Breast epithelium (tissue), 3 donors: ENCODE results near the gene ZNF808.
"Not testable (repeated sequence)": the region's sequence is repeated elsewhere in the genome, so short reads cannot be mapped to it uniquely, and the experiment has no call there.

Experiments used
- POLR2A ChIP-seq: fragments of 450-650 bp; IDR thresholded peaks from one replicate; pipeline ENCODE4 v1.6.1; 2016; ENCODE audit warnings: antibody characterized with exemption, mild to moderate bottlenecking, moderate library complexity
- POLR2AphosphoS5 ChIP-seq, 3 donors: sonication (generic); formaldehyde crosslinking; IDR thresholded peaks; one replicate each; pipeline ENCODE4 v1.6.1; 2017; ENCODE audit warnings: antibody characterized with exemption in 3 of 3
- TF ChIP-seq, protein P1 (sequence below), 3 donors: fragments of 450-650 bp; IDR thresholded peaks; one replicate each; pipeline ENCODE4 v1.5.1; 2016 to 2017; ENCODE audit warnings: antibody characterized with exemption in 3 of 3, mild to moderate bottlenecking in 3 of 3, moderate library complexity in 3 of 3

DNA sequence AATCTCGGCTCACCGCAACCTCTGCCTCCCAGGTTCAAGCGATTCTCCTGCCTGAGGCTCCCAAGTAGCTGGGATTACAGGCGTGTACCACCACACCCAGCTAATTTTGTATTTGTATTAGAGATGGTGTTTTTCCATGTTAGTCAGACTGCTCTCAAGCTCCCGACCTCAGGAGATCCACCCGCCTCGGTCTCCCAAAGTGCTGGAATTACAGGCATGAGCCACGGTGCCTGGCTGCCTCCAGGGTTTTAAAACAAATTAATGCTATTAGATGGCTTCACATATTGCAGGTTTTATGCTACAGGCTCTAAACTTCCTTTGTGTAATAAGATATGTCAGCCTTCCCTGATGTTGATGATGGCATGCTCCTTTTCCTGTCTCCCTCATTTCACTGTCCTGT lies 34.1 kb downstream of the ZNF808 start:
- TF ChIP-seq POLR2A; POLR2AphosphoS5 (IDR thresholded peaks at IDR 0.05): not testable (repeated sequence)
- TF ChIP-seq, protein P1, sequence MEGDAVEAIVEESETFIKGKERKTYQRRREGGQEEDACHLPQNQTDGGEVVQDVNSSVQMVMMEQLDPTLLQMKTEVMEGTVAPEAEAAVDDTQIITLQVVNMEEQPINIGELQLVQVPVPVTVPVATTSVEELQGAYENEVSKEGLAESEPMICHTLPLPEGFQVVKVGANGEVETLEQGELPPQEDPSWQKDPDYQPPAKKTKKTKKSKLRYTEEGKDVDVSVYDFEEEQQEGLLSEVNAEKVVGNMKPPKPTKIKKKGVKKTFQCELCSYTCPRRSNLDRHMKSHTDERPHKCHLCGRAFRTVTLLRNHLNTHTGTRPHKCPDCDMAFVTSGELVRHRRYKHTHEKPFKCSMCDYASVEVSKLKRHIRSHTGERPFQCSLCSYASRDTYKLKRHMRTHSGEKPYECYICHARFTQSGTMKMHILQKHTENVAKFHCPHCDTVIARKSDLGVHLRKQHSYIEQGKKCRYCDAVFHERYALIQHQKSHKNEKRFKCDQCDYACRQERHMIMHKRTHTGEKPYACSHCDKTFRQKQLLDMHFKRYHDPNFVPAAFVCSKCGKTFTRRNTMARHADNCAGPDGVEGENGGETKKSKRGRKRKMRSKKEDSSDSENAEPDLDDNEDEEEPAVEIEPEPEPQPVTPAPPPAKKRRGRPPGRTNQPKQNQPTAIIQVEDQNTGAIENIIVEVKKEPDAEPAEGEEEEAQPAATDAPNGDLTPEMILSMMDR (IDR thresholded peaks at IDR 0.05) = not testable (repeated sequence)
